ENCODE data around the gene ABCC5.

DNA sequence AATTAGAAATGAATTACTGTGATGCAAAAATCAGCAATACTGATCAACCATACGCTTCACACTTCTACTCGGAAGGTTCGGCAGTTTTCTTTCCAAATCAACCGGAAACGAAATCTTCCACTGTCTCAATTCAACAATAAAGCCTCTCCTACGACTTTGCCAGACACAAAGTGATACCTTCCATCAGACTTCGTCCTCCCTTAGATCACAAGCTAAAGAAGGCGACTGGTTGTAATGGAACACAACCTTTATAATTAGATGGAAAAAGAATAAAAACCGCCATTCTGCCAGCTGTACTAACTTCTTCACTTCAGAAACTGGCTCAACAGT lies 133.6 kb downstream of the ABCC5 start:
- TF ChIP-seq GATA3 (IDR thresholded peaks at IDR 0.05; ENCODE audit: low read depth, low read length) (no peak), GATA2 (IDR thresholded peaks at IDR 0.05; ENCODE audit: low read depth, low read length) (no peak)

Measured in SH-SY5Y (cell line).